Caco-2 (cell line): ENCODE results near the gene GK. TPM values are rescaled to one million over a fixed set of nuclear protein-coding genes. Genes with fewer than 3 reads are reported as not detected.
"Not testable (repeated sequence)": the region's sequence is repeated elsewhere in the genome, so short reads cannot be mapped to it uniquely, and the experiment has no call there.

Source experiments
- BruUV-seq: library from RNA; stranded (reverse); fragments of 400-500 nt; replicated peaks from 2 replicates; lab custom pipeline; 2021; lab: Mats Ljungman, UMichigan
- CTCF ChIA-PET: fragments of 300-600 bp; sonication (Branson Sonifier 250); formaldehyde crosslinking; loops from one replicate; lab custom pipeline; 2022; ENCODE audit warnings: antibody characterized with exemption; lab: Charles Lee
- POLR2A ChIA-PET: fragments of 300-600 bp; sonication (Branson Sonifier 250); formaldehyde crosslinking; loops from one replicate; lab custom pipeline; 2022; ENCODE audit warnings: antibody characterized with exemption; lab: Charles Lee
- DNase-seq, 2 experiments: peaks; one replicate each; pipeline versions ENCODE4 v3.0.0 to v3.0.0-alpha.2; 2020 to 2022
- H3K27me3 ChIP-seq: replicated peaks from 2 replicates; pipeline ENCODE4 v1.6.0; 2011; ENCODE audit warnings: low read length; ENCODE audit not compliant: control insufficient read depth, insufficient read depth
- H3K36me3 ChIP-seq: 2 replicates; pipeline ENCODE4 v1.5.1; 2011; ENCODE audit warnings: low read length; ENCODE audit not compliant: control insufficient read depth, insufficient read depth
- H3K4me1 ChIP-seq: fragments of 250-450 bp; sonication (Bioruptor Pico); 2 replicates; pipeline ENCODE4 v1.5.1; 2020; ENCODE audit warnings: mild to moderate bottlenecking
- H3K4me3 ChIP-seq: 2 replicates; pipeline ENCODE4 v1.5.1; 2011; ENCODE audit warnings: low read depth, mild to moderate bottlenecking, control low read depth, low read length
- H3K9me3 ChIP-seq: fragments of 250-450 bp; sonication (Bioruptor Pico); 2 replicates; pipeline ENCODE4 v1.5.1; 2020; ENCODE audit warnings: mild to moderate bottlenecking, moderate library complexity
- H3K27ac Mint-ChIP-seq: one replicate; pipeline ENCODE4 v1.8.0; 2022; ENCODE audit warnings: mixed read lengths; ENCODE audit not compliant: unreplicated experiment
- H3K27me3 Mint-ChIP-seq: one replicate; pipeline ENCODE4 v1.8.0; 2022; ENCODE audit warnings: mixed read lengths; ENCODE audit not compliant: insufficient read depth, unreplicated experiment
- H3K36me3 Mint-ChIP-seq: one replicate; pipeline ENCODE4 v1.8.0; 2022; ENCODE audit warnings: mild to moderate bottlenecking, mixed read lengths; ENCODE audit not compliant: insufficient read depth, unreplicated experiment
- H3K4me1 Mint-ChIP-seq: one replicate; pipeline ENCODE4 v1.8.0; 2022; ENCODE audit warnings: low read depth, mixed read lengths; ENCODE audit not compliant: unreplicated experiment
- H3K4me3 Mint-ChIP-seq: one replicate; pipeline ENCODE4 v1.8.0; 2022; ENCODE audit warnings: mild to moderate bottlenecking, moderate library complexity, mixed read lengths; ENCODE audit not compliant: unreplicated experiment
- H3K9me3 Mint-ChIP-seq: one replicate; pipeline ENCODE4 v1.8.0; 2022; ENCODE audit warnings: mixed read lengths; ENCODE audit not compliant: unreplicated experiment
- CTCF ChIP-seq, 2 experiments: fragments of 200-600 bp in 1 of 2; IDR thresholded peaks; 1 replicate in 1 of 2; 2 replicates in 1 of 2; pipeline versions ENCODE4 v1.5.1 to v1.8.0; 2011 to 2022; ENCODE audit warnings: antibody characterized with exemption in 1 of 2, control low read depth in 1 of 2, inconsistent platforms in 1 of 2, low read depth in 1 of 2, low read length in 1 of 2, mild to moderate bottlenecking in 1 of 2, moderate library complexity in 1 of 2; ENCODE audit not compliant: insufficient read depth in 1 of 2, severe bottlenecking in 1 of 2, unreplicated experiment in 1 of 2
- intact Hi-C: fragments of 100-400 bp; cut with micrococcal nuclease; formaldehyde crosslinking; loops from one replicate; pipeline ENCODE4 v1.10.0; 2022; ENCODE audit not compliant: unreplicated experiment
- total RNA-seq: library from RNA; stranded (reverse); gene quantifications from 2 replicates; pipeline ENCODE4 v1.2.3, GENCODE V29; 2022

Gene GK
- total RNA-seq, 1 experiment from 2014 or later = 6.5 TPM

- Mint-ChIP-seq H3K4me3 (no peak overlapping the region), H3K36me3 (no peaks in the 10 kb centered on the region), H3K9me3 (no peaks in the 10 kb centered on the region), H3K27ac (no peak overlapping the region), H3K4me1 (no peaks in the 10 kb centered on the region), H3K27me3 (no peaks in the 10 kb centered on the region)
- no peak for TF ChIP-seq CTCF (IDR thresholded peaks at IDR 0.05; ENCODE audit: insufficient read depth in 1 of 2, low read depth in 1 of 2, low read length in 1 of 2, severe bottlenecking in 1 of 2, unreplicated experiment in 1 of 2)
- no peak for DNase-seq
- ChIA-PET CTCF (no interaction called here), POLR2A (no interaction called here)
- BruUV-seq = no TSS peak
- Histone ChIP-seq H3K4me1 (no peaks in the 10 kb centered on the region), H3K4me3 (no peak overlapping the region), H3K9me3 (no peaks in the 10 kb centered on the region), H3K27me3 (no peaks in the 10 kb centered on the region), H3K36me3 (peaks cover 1% of the 10 kb centered on the region; the same call in 1 of the 2 replicates)
- intact Hi-C loops = no loop called here
Measured at GRCh38 chrX:30666094-30666493, 12.9 kb downstream of the GK start.

- H3K4me1 ChIP-seq = no peaks in the 10 kb centered on the region
- Mint-ChIP-seq H3K4me3 (no peak overlapping the region), H3K4me1 (no peaks in the 10 kb centered on the region), H3K27ac (no peak overlapping the region), H3K36me3 (no peaks in the 10 kb centered on the region), H3K27me3 (no peaks in the 10 kb centered on the region), H3K9me3 (no peaks in the 10 kb centered on the region)
- no peak for TF ChIP-seq CTCF (IDR thresholded peaks at IDR 0.05; ENCODE audit: insufficient read depth in 1 of 2, low read depth in 1 of 2, low read length in 1 of 2, severe bottlenecking in 1 of 2, unreplicated experiment in 1 of 2)
- BruUV-seq = no TSS peak
- intact Hi-C loops = no loop called here
- CTCF ChIA-PET = no interaction called here
- no peaks in the 10 kb centered on the region for H3K9me3 ChIP-seq
- no peak overlapping the region for H3K4me3 ChIP-seq
- POLR2A ChIA-PET = no interaction called here
- H3K27me3 ChIP-seq = no peaks in the 10 kb centered on the region
- no peak for DNase-seq
- peaks cover 1% of the 10 kb centered on the region; the same call in 1 of the 2 replicates for H3K36me3 ChIP-seq
Measured at GRCh38 chrX:30668581-30668980, 15.4 kb downstream of the GK start.

GRCh38 chrX:30671189-30671588 is 18.0 kb downstream of the GK start:
- H3K4me3 ChIP-seq, H3K4me1 ChIP-seq, H3K36me3 ChIP-seq, H3K9me3 ChIP-seq, POLR2A ChIA-PET, DNase-seq, H3K36me3 Mint-ChIP-seq, H3K4me1 Mint-ChIP-seq, intact Hi-C loops, BruUV-seq, H3K9me3 Mint-ChIP-seq, H3K27ac Mint-ChIP-seq, H3K27me3 ChIP-seq, H3K27me3 Mint-ChIP-seq, H3K4me3 Mint-ChIP-seq: not testable (repeated sequence)
- CTCF ChIA-PET = interaction anchor here (0.6 to 0.7 kb wide), 3 partner anchors 11 to 402 kb away, joined by 3 to 9 read pairs (median 7); no protein-coding TSS in a partner anchor
